Thyroid gland (tissue), 4 donors: Measurements from ENCODE around the gene TTYH1. TPM values are rescaled to one million over a fixed set of nuclear protein-coding genes. Genes with fewer than 3 reads are reported as not detected.

Experiments
- DNase-seq, 2 donors: peaks; one replicate each; pipeline ENCODE4 v3.0.0-alpha.2; 2019
- H3K27ac ChIP-seq, 3 donors: fragments of 200-600 bp; sonication (generic); 1 replicate in 2 of 3; 2 replicates in 1 of 3; pipeline ENCODE4 v1.5.1; 2016 to 2019; ENCODE audit warnings: mild to moderate bottlenecking in 1 of 3, moderate library complexity in 1 of 3
- H3K27me3 ChIP-seq: fragments of 200-600 bp; sonication (generic); one replicate; pipeline ENCODE4 v1.5.1; 2019
- H3K36me3 ChIP-seq, 2 donors: fragments of 200-600 bp; sonication (generic); one replicate each; pipeline ENCODE4 v1.5.1; 2016 to 2019
- H3K4me1 ChIP-seq, 2 donors: fragments of 200-600 bp; sonication (generic); one replicate each; pipeline ENCODE4 v1.5.1; 2017 to 2019
- H3K4me3 ChIP-seq, 3 donors: fragments of 200-600 bp; sonication (generic); replicated peaks in 1 of 3; 1 replicate in 2 of 3; 2 replicates in 1 of 3; pipeline ENCODE4 v1.5.1; 2016; ENCODE audit warnings: mild to moderate bottlenecking in 1 of 3
- H3K9me3 ChIP-seq: fragments of 200-600 bp; sonication (generic); one replicate; pipeline ENCODE4 v1.5.1; 2017
- CTCF ChIP-seq, 6 experiments: fragments of 200-600 bp in 3 of 6; fragments of 450-650 bp in 3 of 6; sonication (generic) in 3 of 6; IDR thresholded peaks; one replicate each; pipeline ENCODE4 v1.5.1; 2016 to 2019; ENCODE audit warnings: antibody characterized with exemption in 6 of 6, mild to moderate bottlenecking in 2 of 6, inconsistent platforms in 1 of 6, moderate library complexity in 1 of 6
- POLR2A ChIP-seq, 2 donors: fragments of 450-650 bp; IDR thresholded peaks; one replicate each; pipeline ENCODE4 v1.6.1; 2017; ENCODE audit warnings: antibody characterized with exemption in 2 of 2, mild to moderate bottlenecking in 2 of 2, moderate library complexity in 1 of 2
- WGBS, 2 donors: methylation state at CpG; one replicate each; pipeline ENCODE4 v1.1.5; 2017; 5-methylcytosine and 5-hydroxymethylcytosine counted together
- intact Hi-C: fragments of 100-400 bp; cut with DNase I; formaldehyde crosslinking; loops from one replicate; pipeline ENCODE4 v1.15.1; 2023
- total RNA-seq, 4 donors: library from RNA; depleted of rRNA; stranded (reverse); fragments of >200 nt; gene quantifications; one replicate each; pipeline ENCODE4 v1.2.3, GENCODE V29; 2016

TTYH1 gene
- total RNA-seq, 4 donors from 2014 or later: 0.45 to 0.94 TPM; not detected in 2

GRCh38 chr19:54426291-54426931 lies 11.1 kb downstream of the TTYH1 start:
- Histone ChIP-seq H3K9me3 (no peaks in the 10 kb centered on the region), H3K36me3 (no peaks in the 10 kb centered on the region), H3K27ac (no peak overlapping the region), H3K27me3 (no peaks in the 10 kb centered on the region), H3K4me1 (peaks cover 12 to 13% of the 10 kb centered on the region in 2 donors), H3K4me3 (no peak overlapping the region)
- 47 to 48% methylated on average over 10 to 13 of the region's 17 CpGs for WGBS, 2 donors
- intact Hi-C loops: no loop called here
- DNase-seq: peak; percentile 25 to 58
- TF ChIP-seq CTCF (IDR thresholded peaks at IDR 0.05): no peak

GRCh38 chr19:54427586-54427985 lies 12.3 kb downstream of the TTYH1 start:
- no peak for DNase-seq
- Histone ChIP-seq H3K27me3 (no peaks in the 10 kb centered on the region), H3K4me1 (peaks cover 19 to 20% of the 10 kb centered on the region in 2 donors), H3K4me3 (no peak overlapping the region), H3K36me3 (no peaks in the 10 kb centered on the region), H3K27ac (no peak overlapping the region), H3K9me3 (no peaks in the 10 kb centered on the region)
- intact Hi-C loops: no loop called here
- no peak for TF ChIP-seq CTCF (IDR thresholded peaks at IDR 0.05)
- TF ChIP-seq POLR2A (IDR thresholded peaks at IDR 0.05): no peak
- WGBS, 2 donors: 78 to 90% methylated on average over 11 of the region's 11 CpGs

- Histone ChIP-seq H3K9me3 (no peaks in the 10 kb centered on the region), H3K36me3 (no peaks in the 10 kb centered on the region), H3K4me1 (peaks cover 19 to 20% of the 10 kb centered on the region in 2 donors), H3K27ac (no peak overlapping the region), H3K4me3 (no peak overlapping the region), H3K27me3 (no peaks in the 10 kb centered on the region)
- TF ChIP-seq CTCF (IDR thresholded peaks at IDR 0.05): no peak
- TF ChIP-seq POLR2A (IDR thresholded peaks at IDR 0.05): no peak
- intact Hi-C loops: no loop called here
- DNase-seq: no peak
- WGBS, 2 donors: 69 to 83% methylated on average over 7 to 9 of the region's 11 CpGs
These were observed 13.3 kb downstream of the TTYH1 start for GRCh38 chr19:54428323-54429175.

GRCh38 chr19:54429176-54429495 lies 13.9 kb downstream of the TTYH1 start:
- 52 to 58% methylated on average over 8 of the region's 8 CpGs for WGBS, 2 donors
- Histone ChIP-seq H3K27me3 (no peaks in the 10 kb centered on the region), H3K9me3 (no peaks in the 10 kb centered on the region), H3K27ac (no peak overlapping the region), H3K4me3 (no peak overlapping the region), H3K36me3 (no peaks in the 10 kb centered on the region), H3K4me1 (peaks cover 20 to 22% of the 10 kb centered on the region in 2 donors)
- intact Hi-C loops: no loop called here
- DNase-seq: no peak
- TF ChIP-seq CTCF (IDR thresholded peaks at IDR 0.05) (no peak), POLR2A (IDR thresholded peaks at IDR 0.05) (no peak)
